NCI-H2107 treated with DMSO at 0.1 percent for 48 hours (cell line): ENCODE measurements around the gene SGK1.

ENCODE experiments used
- DNase-seq: peaks from one replicate; lab custom pipeline; 2025; ENCODE audit not compliant: unreplicated experiment; lab: John Stamatoyannopoulos, UW

SGK1 gene

DNA sequence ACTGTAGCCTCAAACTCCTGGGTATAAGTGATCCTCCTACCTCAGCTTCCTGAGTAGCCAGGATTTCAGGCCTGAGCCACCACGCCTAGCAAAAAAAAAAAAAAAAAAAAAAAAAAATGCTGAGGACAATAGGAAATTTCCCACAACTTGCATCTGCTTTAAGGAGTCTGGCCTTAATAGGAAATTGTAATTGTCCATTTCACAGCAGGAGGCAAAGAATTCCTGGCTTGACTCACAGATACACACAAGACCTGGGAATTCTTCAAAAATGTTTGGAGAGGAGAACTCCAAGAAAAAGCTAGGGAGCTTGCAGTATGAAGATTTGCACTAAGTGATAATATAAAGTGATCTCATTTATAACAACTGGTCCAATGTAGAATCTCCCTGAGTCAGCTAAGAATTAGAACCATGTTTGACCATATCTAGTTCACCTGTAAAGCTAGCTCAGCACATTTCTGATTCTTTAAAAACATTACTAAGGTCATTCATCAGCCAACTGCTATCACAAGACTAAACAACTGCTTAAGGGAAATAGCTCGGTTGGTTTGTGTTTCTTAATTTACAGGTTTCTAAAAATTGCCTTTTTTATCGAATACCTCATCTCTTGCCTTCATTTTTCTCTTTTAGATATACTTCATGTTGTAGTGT is 185.3 kb downstream of the SGK1 start:
- no peak for DNase-seq

DNA sequence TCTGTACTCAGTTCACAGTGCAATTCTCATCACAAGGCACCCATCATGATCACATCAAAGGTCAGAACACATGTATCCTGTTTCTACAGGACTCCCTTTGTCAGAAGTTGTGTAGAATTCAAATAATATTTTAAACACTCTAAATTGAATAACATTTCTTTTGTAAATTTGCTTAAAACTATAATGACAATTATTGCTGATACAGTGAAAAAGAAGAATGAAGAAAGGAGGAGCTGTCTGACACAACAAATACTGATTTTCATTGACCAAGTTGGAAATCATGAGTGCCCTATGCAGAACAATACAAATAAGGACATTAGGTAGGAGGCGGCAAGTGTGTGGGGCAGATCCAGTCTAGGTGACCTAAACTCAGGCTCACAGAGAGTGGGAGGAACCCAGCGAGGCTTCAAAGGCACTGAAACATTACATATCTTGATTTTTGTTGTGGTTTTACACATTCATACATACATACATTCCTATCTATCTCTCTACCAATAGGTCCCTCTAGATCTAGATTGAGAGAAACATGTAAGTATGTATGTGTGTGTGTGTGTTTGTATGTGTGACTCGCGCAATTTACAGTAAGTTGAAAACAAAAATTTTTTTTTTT is 186.3 kb downstream of the SGK1 start:
- no peak for DNase-seq

- DNase-seq = no peak
These were observed 189.8 kb downstream of the SGK1 start for GRCh38 chr6:134128146-134128545.

GRCh38 chr6:134123666-134124208 is 194.2 kb downstream of the SGK1 start:
- DNase-seq = peak; percentile 96

DNA sequence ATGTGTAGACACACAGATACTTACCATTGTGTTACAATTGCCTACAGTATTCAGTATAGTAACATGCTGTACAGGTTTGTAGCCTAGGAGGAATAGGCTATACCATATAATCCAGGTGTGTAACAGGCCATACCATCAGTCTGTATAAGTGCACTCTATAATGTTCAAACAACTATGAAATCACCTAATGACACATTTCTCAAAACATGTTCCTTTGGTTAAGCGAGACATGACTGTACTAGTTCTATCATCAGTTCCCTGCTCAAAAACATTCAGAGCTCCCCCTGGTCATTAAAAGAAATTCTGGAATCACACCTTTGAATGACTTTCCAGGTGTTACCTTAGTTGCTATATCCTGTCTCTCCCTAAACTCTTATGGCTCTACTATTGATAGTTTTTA is 195.1 kb downstream of the SGK1 start:
- no peak for DNase-seq

DNA sequence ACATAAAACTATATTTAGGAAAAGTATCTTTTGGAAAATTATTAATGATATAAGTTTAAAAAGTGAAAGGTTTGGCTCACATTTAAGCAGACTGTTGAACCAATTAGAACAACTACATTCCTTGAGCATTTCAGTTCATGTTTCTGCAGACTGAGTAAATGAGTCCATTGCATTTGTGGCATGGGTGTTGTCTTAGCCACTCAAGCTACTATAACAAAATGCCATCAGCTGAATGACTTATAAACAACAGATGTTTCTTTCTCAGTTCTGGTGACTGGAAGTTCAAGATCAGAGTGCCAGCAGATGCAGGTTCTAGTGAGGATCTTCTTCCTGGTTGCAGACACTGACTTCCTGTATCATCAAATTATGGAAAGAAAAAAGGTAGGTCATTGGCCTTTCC is 198.4 kb downstream of the SGK1 start:
- no peak for DNase-seq
